A549 treated with AZD9567 at 1 μM for 4 hours (cell line): Measurements from ENCODE around the gene BCAS2. TPM values are rescaled to one million over a fixed set of nuclear protein-coding genes. Genes with fewer than 3 reads are reported as not detected.

Source experiments
- total RNA-seq: library from RNA; stranded (reverse); fragments of 200-300 nt; extraction: Qiagen RNA extraction; gene quantifications from 5 replicates; pipeline ENCODE4 v1.2.3, GENCODE V29; 2022; ENCODE audit not compliant: insufficient read depth

Gene BCAS2
- 25.1 to 41.4 TPM (median 29.3 TPM) in 5 replicates for total RNA-seq

DNA sequence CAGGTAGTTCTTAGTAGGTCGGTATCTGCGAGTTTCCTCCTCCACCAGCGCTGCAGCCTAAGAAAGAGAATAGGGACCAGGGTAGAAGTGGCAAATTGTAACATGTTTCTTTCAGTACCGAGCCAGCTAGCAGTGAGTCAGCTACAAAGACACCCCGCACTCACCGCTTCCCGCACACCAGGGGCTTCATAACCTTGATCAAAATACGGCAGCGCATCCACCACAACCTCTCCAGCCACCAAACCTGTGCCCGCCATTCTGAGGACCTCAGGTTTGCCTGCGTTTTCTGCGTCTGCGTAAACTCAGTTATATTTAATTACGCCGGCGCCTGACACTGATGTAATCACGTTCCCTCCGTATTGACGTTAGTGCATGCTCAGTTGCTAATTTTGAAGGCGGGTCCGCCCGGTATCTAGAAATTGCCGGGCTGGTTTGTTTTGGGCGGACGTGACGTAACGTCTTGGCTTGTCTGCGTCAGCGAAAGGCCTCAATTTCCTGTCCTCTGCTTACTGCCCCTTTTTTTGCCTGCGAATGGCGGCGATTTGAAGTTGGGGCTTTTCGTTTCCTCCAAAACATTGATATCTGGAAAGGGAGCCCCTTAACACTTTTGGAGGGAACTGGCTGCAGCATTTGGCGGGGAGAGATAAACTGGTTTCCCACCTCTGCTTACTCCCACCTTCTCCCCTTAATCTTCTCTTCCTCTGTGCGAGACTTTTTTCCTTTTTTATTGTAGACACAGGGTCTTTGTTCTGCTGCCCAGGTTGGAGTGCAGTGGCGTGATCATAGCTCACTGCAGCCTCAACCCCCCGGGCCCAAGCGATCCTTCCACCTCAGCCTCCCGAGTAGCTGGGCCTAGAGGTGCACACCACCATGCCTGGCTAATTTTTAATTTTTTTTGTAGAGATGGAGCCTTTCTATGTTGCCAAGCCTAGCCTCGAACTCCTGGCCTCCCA lies at the start of gene BCAS2:
TSS of gene BCAS2 (minus strand) at position 281 of the 953 bp plus-strand sequence. CDS start at position 257, 24 bp downstream.

Other genes starting within 250 kb of the BCAS2 start
- gene TRIM33, start 70.4 kb downstream of the BCAS2 start, total RNA-seq, result 10.4 to 21.6 TPM (median 12.1 TPM) in 5 replicates
- gene DENND2C, start 88.4 kb upstream of the BCAS2 start, total RNA-seq, result 0.46 to 0.63 TPM (median 0.52 TPM) in 4 of 5 replicates, not detected in the other
- 0.03 TPM in 1 of 5 replicates, not detected in the others for gene AMPD1, start 113.9 kb upstream of the BCAS2 start, total RNA-seq
- 22.4 to 38.7 TPM (median 28.7 TPM) in 5 replicates for gene NRAS, start 135.2 kb upstream of the BCAS2 start, total RNA-seq
- 117 to 184 TPM (median 123 TPM) in 5 replicates for gene CSDE1, start 176.4 kb upstream of the BCAS2 start, total RNA-seq
- gene SIKE1, start 199.1 kb upstream of the BCAS2 start, total RNA-seq, result 12.1 to 17.5 TPM (median 16.9 TPM) in 5 replicates